ENCODE data around the gene ZNF507. TPM values are rescaled to one million over a fixed set of nuclear protein-coding genes. Genes with fewer than 3 reads are reported as not detected.
A peak's percentile ranks its signal among the peaks of the same experiment; 100 is the strongest.

The ZNF507 gene
- total and polyA plus RNA-seq, 9 of the 15 experiments (the other 6 are each of a cell fraction or from before 2014, with no cell fraction given): 2.9 to 25.0 (median 10.4) TPM

DNA sequence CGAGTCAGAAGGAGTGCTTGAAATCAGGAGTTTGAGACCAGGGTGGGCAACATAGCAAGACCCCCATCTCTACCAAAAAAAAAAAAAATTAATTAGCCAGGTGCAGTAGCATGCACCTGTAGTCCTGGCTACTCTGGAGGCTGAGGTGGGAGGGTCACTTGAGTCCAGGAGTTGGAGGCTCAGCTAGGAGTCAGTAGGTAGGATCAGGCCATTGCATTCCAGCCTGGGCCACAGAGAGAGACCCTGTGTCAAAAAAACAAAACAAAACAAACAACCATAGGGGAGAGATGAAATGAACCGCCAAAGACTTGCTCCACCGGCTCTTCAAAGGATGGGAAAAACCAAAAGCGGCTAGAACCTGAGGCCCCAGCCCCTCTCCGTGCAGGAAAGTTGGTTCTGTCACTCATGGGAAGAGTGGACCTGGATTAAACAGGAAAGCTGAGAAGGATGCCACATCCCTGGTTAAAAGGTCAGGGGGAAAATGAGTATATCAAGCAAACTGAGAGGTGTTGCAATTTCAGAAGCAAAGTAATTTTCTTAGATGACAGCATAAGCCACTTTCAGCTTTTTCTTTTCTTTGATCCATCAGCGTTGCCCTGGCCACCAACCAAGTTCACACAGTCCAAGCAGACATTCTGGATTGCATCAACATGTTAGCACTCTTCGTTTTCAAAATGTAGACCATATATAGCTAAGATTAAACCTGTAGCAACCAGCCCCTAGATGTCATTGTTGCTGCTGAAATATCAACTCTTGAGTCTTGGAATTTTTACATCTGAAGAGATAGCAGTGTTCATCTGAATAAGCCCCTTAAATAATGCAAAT is 8.9 kb upstream of the ZNF507 start:
- POLR2A ChIA-PET: interaction anchor here (0.5 to 2.5 kb wide), 2 partner anchors 9 to 237 kb away, joined by 4 to 8 read pairs; partner anchors contain the start of gene ZNF507
- no peak for DNase-seq (ENCODE audit: extremely low read depth in 1 of 4, low spot score in 3 of 4)
- no peaks in the 10 kb centered on the region for H3K36me3 ChIP-seq (ENCODE audit: control insufficient read depth, insufficient read depth, low read length)
- no TSS peak for BruUV-seq (replicated peaks)
- H3K9me3 ChIP-seq (replicated peaks; ENCODE audit: control insufficient read depth, insufficient read depth, low read depth, low read length): no peaks in the 10 kb centered on the region
- CTCF ChIA-PET (ENCODE audit: low intra/inter-chr PET ratio): interaction anchor here (0.6 to 1.2 kb wide), 2 partner anchors 234 to 238 kb away, joined by 3 to 10 read pairs; no protein-coding TSS in a partner anchor
- in situ Hi-C loops (cut with MboI) (no loop called here), intact Hi-C loops (cut with micrococcal nuclease) (loop anchor here (1.0 to 5.0 kb wide), 2 partner anchors 49 to 234 kb away; no protein-coding TSS in a partner anchor)
- H3K9ac ChIP-seq (ENCODE audit: insufficient read depth in 1 of 2, low read depth in 2 of 2, low read length in 2 of 2): no peak overlapping the region
- peak overlapping the region; percentile 27; the same call in 1 of the 2 replicates for H3K4me2 ChIP-seq (ENCODE audit: insufficient read depth, low read length)
- no peak overlapping the region for H3K27ac ChIP-seq (ENCODE audit: extremely low read depth, low read depth, low read length)
- H3K79me2 ChIP-seq (ENCODE audit: control insufficient read depth, insufficient read depth, low read length): no peaks in the 10 kb centered on the region
- WGBS (ENCODE audit: insufficient coverage, low coverage, missing lambda C conversion rate): 6% methylated on average over 7 of the region's 7 CpGs
- no peaks in the 10 kb centered on the region; the same call in 1 of the 2 replicates for H4K20me1 ChIP-seq (replicated peaks; ENCODE audit: control insufficient read depth, insufficient read depth, low read length)
- peaks cover 6 to 18% of the 10 kb centered on the region in 2 experiments; a peak in 4 of 5 replicates for H3K27me3 ChIP-seq (ENCODE audit: control insufficient read depth in 2 of 2, insufficient read depth in 2 of 2, low read length in 2 of 2)
- no peak overlapping the region for H3K4me3 ChIP-seq
- no peaks in the 10 kb centered on the region for H3K9me1 ChIP-seq (ENCODE audit: control insufficient read depth, insufficient read depth, low read length)
- FAIRE-seq: peak; percentile 66
- ATAC-seq: peak; percentile 49
- H3K4me1 ChIP-seq (replicated peaks in 1 of 2; ENCODE audit: control insufficient read depth in 2 of 2, insufficient read depth in 2 of 2, low read length in 2 of 2): peaks cover 0 to 3% of the 10 kb centered on the region in 2 experiments; a peak in 1 of 5 replicates
- H2AFZ ChIP-seq (ENCODE audit: low read depth, low read length): peak overlapping the region; percentile 21; the same call in 1 of the 2 replicates
- TF ChIP-seq SRF (CRISPR knock-in tag; IDR thresholded peaks at IDR 0.05): peak in 1 of 2 experiments; percentile 66; a peak in 1 of 4 replicates
- TF ChIP-seq ZNF830 (CRISPR knock-in tag; IDR thresholded peaks at IDR 0.05): no peak
- peak; percentile 38 to 61 for TF ChIP-seq RAD21 (CRISPR knock-in tag; conservative IDR thresholded peaks at IDR 0.05 in 1 of 2, IDR thresholded peaks at IDR 0.05 in 1 of 2)
- TF ChIP-seq REST (IDR thresholded peaks at IDR 0.05; ENCODE audit: borderline replicate concordance): peak; percentile 34; the same call in 1 of the 2 replicates
- no peak for TF ChIP-seq REST (CRISPR knock-in tag; IDR thresholded peaks at IDR 0.05; ENCODE audit: low read depth)
- no peak for TF ChIP-seq MAFF (IDR thresholded peaks at IDR 0.05; ENCODE audit: low read length)
- TF ChIP-seq CTCF (IDR thresholded peaks at IDR 0.05 in 2 of 3, conservative IDR thresholded peaks at IDR 0.05 in 1 of 3; ENCODE audit: insufficient read depth in 2 of 3, low read depth in 1 of 3, low read length in 3 of 3): peak in 2 of 3 experiments; percentile 24 to 61; a peak in 2 of 6 replicates
